ENCODE data around the gene ID3.

The ID3 gene

DNA sequence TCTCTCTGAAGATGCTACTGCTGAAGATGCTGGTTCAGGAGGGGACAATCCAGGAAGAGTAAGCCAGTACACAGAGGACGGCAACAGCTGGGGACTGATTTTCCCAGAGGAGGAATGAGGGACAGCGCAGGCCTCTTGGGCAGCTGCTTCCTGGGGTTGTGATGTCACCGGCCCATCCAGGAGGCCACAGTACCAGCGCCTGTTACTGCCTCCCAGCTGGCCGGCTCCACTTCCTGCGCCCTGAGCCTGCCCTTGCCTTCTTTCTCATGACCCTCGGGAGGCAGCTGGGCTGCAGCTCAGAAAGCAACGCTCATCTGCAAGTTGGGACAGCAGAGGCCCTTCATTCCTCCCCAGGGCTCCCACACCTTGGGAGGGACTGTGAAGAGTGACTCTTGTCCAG, 21.9 kb upstream of the ID3 start:
- no peak overlapping the region for H3K27ac ChIP-seq
- no peak for DNase-seq (ENCODE audit: low spot score)
- CTCF ChIA-PET: interaction anchor here (0.7 kb wide), 1 partner anchor 191 kb away, joined by 3 read pairs; no protein-coding TSS in a partner anchor
- POLR2A ChIA-PET (ENCODE audit: low non-redundant PET): no interaction called here
- TF ChIP-seq, protein P1, sequence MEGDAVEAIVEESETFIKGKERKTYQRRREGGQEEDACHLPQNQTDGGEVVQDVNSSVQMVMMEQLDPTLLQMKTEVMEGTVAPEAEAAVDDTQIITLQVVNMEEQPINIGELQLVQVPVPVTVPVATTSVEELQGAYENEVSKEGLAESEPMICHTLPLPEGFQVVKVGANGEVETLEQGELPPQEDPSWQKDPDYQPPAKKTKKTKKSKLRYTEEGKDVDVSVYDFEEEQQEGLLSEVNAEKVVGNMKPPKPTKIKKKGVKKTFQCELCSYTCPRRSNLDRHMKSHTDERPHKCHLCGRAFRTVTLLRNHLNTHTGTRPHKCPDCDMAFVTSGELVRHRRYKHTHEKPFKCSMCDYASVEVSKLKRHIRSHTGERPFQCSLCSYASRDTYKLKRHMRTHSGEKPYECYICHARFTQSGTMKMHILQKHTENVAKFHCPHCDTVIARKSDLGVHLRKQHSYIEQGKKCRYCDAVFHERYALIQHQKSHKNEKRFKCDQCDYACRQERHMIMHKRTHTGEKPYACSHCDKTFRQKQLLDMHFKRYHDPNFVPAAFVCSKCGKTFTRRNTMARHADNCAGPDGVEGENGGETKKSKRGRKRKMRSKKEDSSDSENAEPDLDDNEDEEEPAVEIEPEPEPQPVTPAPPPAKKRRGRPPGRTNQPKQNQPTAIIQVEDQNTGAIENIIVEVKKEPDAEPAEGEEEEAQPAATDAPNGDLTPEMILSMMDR (conservative IDR thresholded peaks at IDR 0.05; ENCODE audit: low read depth): no peak

DNA sequence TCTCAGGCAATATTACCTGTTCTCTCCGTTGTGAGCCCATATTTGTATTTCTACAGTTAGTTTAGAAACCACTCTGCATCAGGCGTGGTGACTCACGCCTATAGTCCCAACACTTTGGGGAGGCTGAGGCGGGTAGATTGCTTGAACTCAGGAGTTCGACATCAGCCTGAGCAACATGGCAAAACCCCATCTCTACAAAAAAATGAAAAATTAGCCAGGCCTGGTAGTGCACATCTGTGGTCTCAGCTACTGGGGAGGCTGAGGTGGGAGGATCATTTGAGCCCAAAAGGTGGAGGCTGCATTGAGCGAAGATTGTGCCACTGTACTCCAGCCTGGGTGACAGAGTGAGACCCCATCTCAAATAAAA, 19.7 kb upstream of the ID3 start:
- DNase-seq (ENCODE audit: low spot score): no peak
- POLR2A ChIA-PET (ENCODE audit: low non-redundant PET): no interaction called here
- no peak overlapping the region; the same call in 1 of the 2 replicates for H3K27ac ChIP-seq
- CTCF ChIA-PET: no interaction called here
- TF ChIP-seq, protein P1 (conservative IDR thresholded peaks at IDR 0.05; ENCODE audit: low read depth): no peak

DNA sequence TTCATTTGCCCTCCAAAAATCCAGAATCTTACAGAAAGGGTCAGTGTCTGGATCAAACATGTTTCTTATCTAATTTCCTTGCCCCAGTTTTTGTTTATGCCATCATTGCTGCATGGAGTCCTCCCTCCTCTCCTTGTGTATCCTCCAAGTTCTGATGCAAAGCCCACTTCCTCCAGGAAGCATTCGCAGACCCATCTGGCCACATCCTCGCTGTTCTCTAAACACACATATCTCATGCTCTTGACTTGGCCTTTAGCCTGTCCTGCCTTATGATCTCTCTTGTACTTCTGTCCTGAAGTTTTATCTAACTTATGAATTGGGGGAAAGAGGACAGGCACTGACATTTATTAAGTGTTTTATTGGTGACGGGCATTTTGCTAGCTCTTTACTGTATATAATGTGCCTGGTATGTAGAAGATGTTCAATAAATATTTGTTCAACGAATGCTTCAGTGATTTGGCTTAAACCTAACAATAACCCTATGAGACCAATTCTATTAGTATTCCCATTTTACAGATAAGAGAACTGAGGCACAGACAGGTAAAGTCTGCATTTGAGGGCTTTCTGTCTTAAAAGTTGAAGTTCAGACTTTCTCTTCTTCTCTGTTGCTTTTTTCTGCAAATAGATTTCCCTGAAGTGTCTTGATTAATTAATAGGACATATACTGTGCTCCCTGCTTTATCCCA, 19.2 kb upstream of the ID3 start:
- TF ChIP-seq, protein P1 (conservative IDR thresholded peaks at IDR 0.05; ENCODE audit: low read depth): no peak
- ChIA-PET POLR2A (ENCODE audit: low non-redundant PET) (no interaction called here), CTCF (no interaction called here)
- no peak for DNase-seq (ENCODE audit: low spot score)
- no peak overlapping the region for H3K27ac ChIP-seq

DNA sequence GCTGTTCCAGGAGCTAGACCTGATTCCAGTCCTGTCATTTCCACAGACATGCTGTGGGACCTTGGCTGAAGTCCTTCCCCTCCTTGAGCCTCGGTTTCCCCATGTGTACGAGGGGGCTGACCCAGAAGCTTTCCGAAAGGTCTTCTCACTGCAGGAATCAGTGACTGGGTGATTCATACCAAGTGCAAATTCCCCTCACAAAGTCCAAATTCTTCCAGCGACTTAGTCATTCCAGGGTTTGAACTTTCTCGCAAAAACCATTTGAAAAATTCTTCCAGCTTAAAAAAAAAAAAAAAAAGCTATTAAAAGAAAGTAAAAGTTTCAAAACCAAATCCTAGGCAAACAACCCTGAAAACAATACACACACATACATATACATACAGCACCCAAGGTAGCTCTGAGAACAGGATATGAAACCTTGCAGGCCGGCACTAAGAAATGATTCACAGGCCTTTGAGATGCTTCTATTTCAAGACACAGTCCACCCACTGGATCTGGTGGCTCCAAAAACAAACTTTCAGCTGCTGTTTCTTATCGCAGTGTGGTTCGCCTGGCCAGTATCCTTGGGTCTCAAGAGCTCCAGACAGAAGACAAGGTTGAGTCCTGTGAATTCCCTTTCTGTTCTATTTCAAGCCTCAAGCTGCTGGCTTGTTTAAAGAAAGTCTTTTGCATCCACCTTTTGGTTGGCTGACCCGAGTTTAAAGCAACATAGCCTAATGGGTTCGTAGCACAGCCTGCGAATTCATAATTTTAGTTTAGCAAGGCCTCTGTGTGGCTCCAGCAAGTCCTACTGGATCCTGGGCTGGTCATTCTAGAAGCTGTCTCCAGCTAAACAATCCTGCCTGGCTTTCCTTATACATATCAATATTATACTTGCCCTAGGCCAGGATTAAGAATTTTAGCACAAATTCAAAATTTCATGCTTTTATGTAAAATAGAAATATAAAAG, 18.0 kb upstream of the ID3 start:
- DNase-seq (ENCODE audit: low spot score): peak; percentile 33
- TF ChIP-seq, protein P1 (conservative IDR thresholded peaks at IDR 0.05; ENCODE audit: low read depth): no peak
- peak overlapping the region; percentile 77 for H3K27ac ChIP-seq
- ChIA-PET POLR2A (ENCODE audit: low non-redundant PET) (no interaction called here), CTCF (interaction anchor here (0.7 to 1.4 kb wide), 5 partner anchors 11 to 60 kb away, joined by 3 to 7 read pairs (median 4); no protein-coding TSS in a partner anchor)

DNA sequence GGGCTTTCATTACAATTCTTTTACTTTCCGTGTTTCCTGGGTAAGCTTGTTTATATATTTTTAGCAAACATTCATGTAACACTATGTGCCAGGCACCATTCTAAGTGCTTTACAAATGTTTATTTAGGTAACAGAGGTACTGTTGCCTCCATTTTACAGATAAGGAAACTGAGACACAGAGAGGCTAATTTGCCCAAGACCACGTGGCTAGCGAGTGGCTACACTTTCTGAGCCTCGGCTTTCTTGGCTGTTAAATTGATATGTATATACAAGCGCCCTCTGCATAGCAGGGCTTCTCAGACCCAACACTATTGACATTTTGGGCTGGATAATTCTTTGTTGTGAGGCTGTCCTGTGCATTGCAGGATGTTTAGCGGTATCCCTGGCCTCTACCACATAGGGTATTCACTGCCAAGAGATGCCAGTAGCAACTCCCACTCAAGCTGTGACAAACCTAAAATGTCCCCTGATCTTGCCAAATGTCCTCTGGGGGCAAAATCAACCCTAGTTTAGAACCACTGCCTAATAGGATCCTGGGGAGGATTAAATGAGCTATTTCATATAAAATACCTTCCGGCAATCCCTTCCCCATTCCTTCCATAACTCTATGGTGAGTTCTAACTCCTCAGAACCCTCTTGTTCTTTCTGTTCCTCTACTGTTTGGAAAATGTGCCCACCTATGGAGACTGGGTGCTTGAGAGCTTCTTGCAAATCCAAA, 17.2 kb upstream of the ID3 start:
- CTCF ChIA-PET: interaction anchor here (0.7 to 1.4 kb wide), 4 partner anchors 10 to 61 kb away, joined by 3 to 7 read pairs (median 4); no protein-coding TSS in a partner anchor
- peak overlapping the region; percentile 77 for H3K27ac ChIP-seq
- POLR2A ChIA-PET (ENCODE audit: low non-redundant PET): no interaction called here
- TF ChIP-seq, protein P1 (conservative IDR thresholded peaks at IDR 0.05; ENCODE audit: low read depth): no peak
- no peak for DNase-seq (ENCODE audit: low spot score)

DNA sequence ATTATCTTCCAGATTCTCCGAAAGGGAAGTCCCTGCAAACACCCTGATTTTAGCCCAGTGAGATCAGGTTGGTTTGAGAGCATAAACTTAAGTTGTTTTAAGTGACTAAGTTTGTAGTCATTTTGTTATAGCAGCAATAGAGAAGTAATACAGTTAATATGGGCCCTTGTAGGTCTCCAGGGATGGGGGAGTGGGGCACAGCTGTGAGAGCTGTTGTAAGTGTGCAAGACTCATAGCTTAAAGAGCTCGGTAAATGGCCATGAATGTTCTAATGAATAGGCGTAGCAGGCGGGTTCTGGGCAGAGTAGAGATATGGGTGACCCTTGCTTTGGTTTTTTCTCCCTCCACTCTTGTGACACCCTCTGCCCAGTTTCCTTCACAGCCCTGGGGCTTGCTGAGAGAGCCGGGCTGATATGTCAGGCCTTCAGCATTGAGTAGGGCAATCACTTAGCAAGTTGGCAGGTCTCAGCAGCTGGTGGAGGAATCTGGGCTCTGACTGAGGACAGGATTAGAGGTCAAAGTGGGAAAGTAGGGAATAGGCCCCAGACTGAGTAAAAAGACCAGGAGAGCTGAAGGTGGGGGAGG, 16.0 kb upstream of the ID3 start:
- CTCF ChIA-PET: interaction anchor here (0.7 kb wide), 1 partner anchor 45 kb away, joined by 3 read pairs; no protein-coding TSS in a partner anchor
- no peak overlapping the region for H3K27ac ChIP-seq
- no peak for DNase-seq (ENCODE audit: low spot score)
- POLR2A ChIA-PET (ENCODE audit: low non-redundant PET): no interaction called here
- TF ChIP-seq, protein P1 (conservative IDR thresholded peaks at IDR 0.05; ENCODE audit: low read depth): no peak
